ENCODE data around the gene PTEN.

DNA sequence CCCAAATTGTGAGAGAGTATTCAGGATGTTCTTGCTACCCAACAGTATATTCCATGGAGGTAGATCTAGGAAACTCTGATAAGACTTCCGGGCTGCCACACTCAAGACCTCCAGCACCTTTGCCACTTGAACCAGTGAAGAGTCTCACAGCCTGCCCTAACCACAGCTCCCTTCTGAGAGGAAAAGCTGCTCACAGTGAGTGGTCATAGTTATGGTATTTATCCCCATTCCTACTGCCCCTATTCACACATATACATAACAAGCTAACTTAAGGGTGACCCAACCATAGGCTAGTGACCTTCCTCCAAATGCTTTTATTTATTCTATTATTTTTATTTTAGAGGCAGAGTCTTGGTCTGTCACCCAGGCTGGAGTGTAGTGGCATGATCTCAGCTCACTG lies 156.3 kb downstream of the PTEN start:
- TF ChIP-seq POLR2A (IDR thresholded peaks at IDR 0.05) (no peak), POLR2AphosphoS5 (IDR thresholded peaks at IDR 0.05) (no peak)
- TF ChIP-seq, protein P1, sequence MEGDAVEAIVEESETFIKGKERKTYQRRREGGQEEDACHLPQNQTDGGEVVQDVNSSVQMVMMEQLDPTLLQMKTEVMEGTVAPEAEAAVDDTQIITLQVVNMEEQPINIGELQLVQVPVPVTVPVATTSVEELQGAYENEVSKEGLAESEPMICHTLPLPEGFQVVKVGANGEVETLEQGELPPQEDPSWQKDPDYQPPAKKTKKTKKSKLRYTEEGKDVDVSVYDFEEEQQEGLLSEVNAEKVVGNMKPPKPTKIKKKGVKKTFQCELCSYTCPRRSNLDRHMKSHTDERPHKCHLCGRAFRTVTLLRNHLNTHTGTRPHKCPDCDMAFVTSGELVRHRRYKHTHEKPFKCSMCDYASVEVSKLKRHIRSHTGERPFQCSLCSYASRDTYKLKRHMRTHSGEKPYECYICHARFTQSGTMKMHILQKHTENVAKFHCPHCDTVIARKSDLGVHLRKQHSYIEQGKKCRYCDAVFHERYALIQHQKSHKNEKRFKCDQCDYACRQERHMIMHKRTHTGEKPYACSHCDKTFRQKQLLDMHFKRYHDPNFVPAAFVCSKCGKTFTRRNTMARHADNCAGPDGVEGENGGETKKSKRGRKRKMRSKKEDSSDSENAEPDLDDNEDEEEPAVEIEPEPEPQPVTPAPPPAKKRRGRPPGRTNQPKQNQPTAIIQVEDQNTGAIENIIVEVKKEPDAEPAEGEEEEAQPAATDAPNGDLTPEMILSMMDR (IDR thresholded peaks at IDR 0.05), result no peak

All from breast epithelium (tissue), 3 donors.